Fibroblast of villous mesenchyme (primary cell): ENCODE results near the gene NTM. TPM values are rescaled to one million over a fixed set of nuclear protein-coding genes. Genes with fewer than 3 reads are reported as not detected.

Source experiments
- DNase-seq: peaks from one replicate; pipeline ENCODE4 v3.0.0-alpha.2; 2010; ENCODE audit warnings: low read depth
- H3K4me3 ChIP-seq: 2 replicates; pipeline ENCODE4 v1.5.1; 2011; ENCODE audit warnings: low read depth, mild to moderate bottlenecking, low read length
- total RNA-seq: library from RNA; depleted of rRNA; stranded (reverse); fragments of >200 nt; gene quantifications from 2 replicates; pipeline ENCODE4 v1.2.3, GENCODE V29; 2012
- TF ChIP-seq, protein P1 (sequence below): IDR thresholded peaks from 2 replicates; pipeline ENCODE4 v1.5.1; 2012; ENCODE audit warnings: low read depth, mild to moderate bottlenecking, low read length; ENCODE audit not compliant: insufficient read depth

NTM gene
- total RNA-seq, 1 donor, result 7.3 TPM

DNA sequence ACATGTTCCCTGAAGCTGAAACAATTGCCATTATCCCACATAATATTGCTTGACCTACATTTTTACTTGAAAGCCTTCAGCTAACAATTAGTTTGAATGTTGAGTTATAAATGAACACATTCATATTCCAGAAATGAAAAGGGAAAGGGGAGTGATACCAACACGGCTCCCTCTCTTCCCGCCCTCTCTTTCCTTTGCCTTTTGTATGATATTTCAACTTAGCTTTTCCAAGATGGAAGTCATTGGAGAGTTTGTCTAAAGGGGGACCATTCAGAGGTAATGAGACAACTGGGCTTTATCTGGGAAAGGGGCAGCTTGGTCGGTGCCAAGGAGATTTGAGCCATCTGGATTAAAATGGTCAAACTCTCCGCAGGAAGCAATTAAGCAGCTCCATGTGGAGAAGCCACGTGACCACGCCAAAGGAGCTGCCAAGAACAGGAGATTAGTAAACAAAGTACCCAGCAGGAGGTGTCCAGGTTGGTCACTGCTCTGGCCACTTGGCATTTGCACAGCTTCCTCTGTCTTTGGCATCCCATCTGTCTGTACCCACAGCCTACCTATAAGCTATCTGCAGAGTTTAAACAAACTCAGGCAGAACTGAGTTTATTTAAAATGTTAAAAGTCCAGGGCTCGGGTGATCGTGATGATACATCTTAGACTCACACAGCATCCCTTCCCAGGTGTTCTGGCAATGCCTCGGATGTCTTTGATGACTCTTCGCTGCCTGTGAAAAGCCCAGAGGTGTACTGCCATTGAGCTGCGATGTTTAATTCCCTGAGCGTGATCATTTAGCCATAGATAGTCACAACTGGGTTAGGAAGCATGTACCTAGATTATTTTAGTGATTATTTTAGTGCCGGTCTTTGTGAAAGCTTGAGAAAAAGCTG is 735.9 kb downstream of the NTM start:
- H3K4me3 ChIP-seq, result no peak overlapping the region
- TF ChIP-seq, protein P1, sequence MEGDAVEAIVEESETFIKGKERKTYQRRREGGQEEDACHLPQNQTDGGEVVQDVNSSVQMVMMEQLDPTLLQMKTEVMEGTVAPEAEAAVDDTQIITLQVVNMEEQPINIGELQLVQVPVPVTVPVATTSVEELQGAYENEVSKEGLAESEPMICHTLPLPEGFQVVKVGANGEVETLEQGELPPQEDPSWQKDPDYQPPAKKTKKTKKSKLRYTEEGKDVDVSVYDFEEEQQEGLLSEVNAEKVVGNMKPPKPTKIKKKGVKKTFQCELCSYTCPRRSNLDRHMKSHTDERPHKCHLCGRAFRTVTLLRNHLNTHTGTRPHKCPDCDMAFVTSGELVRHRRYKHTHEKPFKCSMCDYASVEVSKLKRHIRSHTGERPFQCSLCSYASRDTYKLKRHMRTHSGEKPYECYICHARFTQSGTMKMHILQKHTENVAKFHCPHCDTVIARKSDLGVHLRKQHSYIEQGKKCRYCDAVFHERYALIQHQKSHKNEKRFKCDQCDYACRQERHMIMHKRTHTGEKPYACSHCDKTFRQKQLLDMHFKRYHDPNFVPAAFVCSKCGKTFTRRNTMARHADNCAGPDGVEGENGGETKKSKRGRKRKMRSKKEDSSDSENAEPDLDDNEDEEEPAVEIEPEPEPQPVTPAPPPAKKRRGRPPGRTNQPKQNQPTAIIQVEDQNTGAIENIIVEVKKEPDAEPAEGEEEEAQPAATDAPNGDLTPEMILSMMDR, result no peak
- no peak for DNase-seq

DNA sequence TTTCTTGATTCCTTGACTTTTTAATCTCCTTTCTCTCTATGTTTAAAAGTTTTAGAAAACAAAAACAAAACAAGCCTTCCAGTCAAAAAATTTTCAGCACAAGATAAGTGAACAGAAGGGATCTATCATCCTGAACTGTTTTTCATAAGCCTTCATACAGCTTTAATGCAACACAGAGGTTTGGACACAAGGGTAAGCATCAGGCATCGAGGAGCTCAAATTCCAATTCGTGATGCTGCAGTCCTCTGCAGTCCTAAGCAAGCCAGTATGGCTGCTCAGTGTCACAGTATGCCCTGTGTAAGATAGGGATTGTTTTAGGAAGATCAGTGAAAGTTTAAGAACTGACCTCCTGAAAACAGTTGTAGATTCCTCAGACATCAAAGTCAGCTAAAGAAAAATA is 740.9 kb downstream of the NTM start:
- no peak for DNase-seq
- TF ChIP-seq, protein P1, result no peak
- no peak overlapping the region for H3K4me3 ChIP-seq

DNA sequence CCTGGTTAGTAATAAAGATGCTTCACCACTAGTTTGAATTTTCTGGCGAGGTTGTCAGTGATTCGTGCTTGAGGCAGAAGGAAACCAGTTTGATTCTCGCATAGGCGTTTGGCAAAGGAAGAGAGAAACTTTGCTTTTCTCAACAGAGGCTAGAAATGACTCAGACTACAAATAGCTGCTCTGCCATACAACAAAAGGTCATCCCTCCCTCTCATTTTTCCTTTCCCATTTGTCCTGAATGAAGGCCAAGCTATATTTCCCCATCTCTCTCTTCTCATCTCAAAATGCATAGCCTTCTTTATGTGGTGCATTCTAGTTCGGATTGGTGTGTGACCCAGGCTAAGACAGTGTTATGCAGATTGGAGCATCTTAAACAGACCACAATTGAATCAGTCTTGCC is 741.4 kb downstream of the NTM start:
- TF ChIP-seq, protein P1, result no peak
- no peak overlapping the region for H3K4me3 ChIP-seq
- DNase-seq, result peak; percentile 63

DNA sequence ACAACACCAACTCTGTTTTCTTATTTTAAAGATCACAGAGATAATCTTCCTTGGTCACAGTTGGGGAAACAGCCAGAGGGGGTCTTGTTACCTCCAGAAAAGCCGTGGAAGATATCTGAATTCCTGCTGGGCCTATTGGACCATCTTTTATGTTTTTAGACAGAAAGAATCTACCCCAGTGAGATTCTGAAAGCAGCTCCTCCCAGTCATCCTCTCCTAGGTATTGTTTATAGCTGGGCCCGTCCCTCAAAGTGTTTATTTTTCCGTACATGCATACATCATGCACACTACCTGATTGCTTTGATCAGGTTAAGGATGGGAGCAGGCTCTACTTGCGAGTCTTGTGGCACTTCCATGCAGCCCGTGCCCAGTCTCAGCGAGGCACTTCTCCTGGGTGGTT is 742.4 kb downstream of the NTM start:
- DNase-seq, result no peak
- no peak overlapping the region for H3K4me3 ChIP-seq
- TF ChIP-seq, protein P1, result no peak

DNA sequence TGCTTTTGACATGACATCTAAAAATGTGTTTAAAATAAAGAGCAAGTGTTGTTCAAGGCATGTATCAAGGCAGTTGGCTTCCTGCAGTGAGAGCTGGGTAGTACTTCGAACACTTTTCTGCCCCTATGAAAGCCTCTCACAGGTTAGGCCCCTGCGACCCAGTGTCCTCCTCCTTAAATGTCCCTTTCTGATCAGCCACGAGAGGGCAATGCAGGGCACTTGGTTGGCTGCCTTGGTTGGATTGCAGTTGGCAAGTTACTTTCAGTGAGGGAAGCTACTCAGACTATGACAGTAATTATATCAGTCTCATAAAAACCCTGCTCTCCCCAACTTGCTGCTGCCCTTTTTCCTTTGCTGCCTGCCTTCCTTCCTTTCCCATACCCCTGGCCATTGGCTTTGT is 743.8 kb downstream of the NTM start:
- TF ChIP-seq, protein P1, result peak; percentile 17
- no peak overlapping the region for H3K4me3 ChIP-seq
- DNase-seq, result no peak

DNA sequence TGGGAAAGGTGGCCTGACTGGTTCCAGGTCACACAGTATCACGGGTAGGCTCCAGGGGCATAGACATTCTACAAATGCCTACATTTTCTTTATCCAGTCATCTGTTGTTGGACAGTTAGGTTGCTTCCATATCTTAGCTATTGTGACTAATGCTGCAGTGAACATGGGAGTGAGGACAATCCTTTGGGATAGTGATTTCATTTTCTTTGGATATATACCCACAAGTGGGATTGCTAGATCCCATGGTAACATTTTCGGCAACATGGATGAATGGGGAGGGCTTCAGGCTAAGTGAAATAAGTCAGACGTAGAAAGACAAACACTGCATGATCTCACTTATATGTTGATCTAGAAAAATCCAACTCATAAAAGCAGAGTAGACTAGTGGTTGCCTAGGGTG is 744.3 kb downstream of the NTM start:
- no peak for DNase-seq

More for the DNA sequence above, 744.3 kb downstream of the NTM start:
- no peak overlapping the region for H3K4me3 ChIP-seq
- TF ChIP-seq, protein P1, result no peak
